Liver (tissue), 9 donors: ENCODE data around the gene PROC. TPM values are rescaled to one million over a fixed set of nuclear protein-coding genes. Genes with fewer than 3 reads are reported as not detected.

Experiments
- DNase-seq: peaks from one replicate; pipeline ENCODE4 v3.0.0-alpha.2; 2017; ENCODE audit warnings: low spot score
- H3K27ac ChIP-seq, 2 donors: one replicate each; pipeline ENCODE4 v1.7.0; 2013; ENCODE audit warnings: inconsistent platforms in 2 of 2, low read length in 2 of 2, control low read depth in 1 of 2, low read depth in 1 of 2, mild to moderate bottlenecking in 1 of 2
- H3K27me3 ChIP-seq, 4 donors: one replicate each; pipeline versions ENCODE4 v1.6.1 to v1.7.0; 2013; ENCODE audit warnings: low read length in 3 of 4, inconsistent platforms in 1 of 4, mild to moderate bottlenecking in 1 of 4, moderate library complexity in 1 of 4; ENCODE audit not compliant: control insufficient read depth in 4 of 4, insufficient read depth in 4 of 4
- H3K36me3 ChIP-seq, 4 donors: one replicate each; pipeline versions ENCODE4 v1.6.1 to v1.7.0; 2013; ENCODE audit warnings: low read length in 3 of 4, mild to moderate bottlenecking in 3 of 4, low read depth in 1 of 4, moderate library complexity in 1 of 4; ENCODE audit not compliant: control insufficient read depth in 4 of 4, insufficient read depth in 3 of 4
- H3K4me1 ChIP-seq, 4 donors: one replicate each; pipeline versions ENCODE4 v1.6.1 to v1.7.0; 2013; ENCODE audit warnings: low read length in 3 of 4, mild to moderate bottlenecking in 3 of 4, moderate library complexity in 1 of 4; ENCODE audit not compliant: control insufficient read depth in 4 of 4, insufficient read depth in 4 of 4
- H3K4me3 ChIP-seq, 3 donors: one replicate each; pipeline versions ENCODE4 v1.6.1 to v1.7.0; 2013; ENCODE audit warnings: low read length in 3 of 3, control low read depth in 1 of 3, low read depth in 1 of 3, mild to moderate bottlenecking in 1 of 3
- H3K9ac ChIP-seq, 2 donors: one replicate each; pipeline ENCODE4 v1.7.0; 2013; ENCODE audit warnings: low read length in 2 of 2, mild to moderate bottlenecking in 2 of 2, moderate library complexity in 2 of 2, control low read depth in 1 of 2, low read depth in 1 of 2
- H3K9me3 ChIP-seq, 4 donors: one replicate each; pipeline versions ENCODE4 v1.6.1 to v1.7.0; 2013; ENCODE audit warnings: low read length in 3 of 4; ENCODE audit not compliant: control insufficient read depth in 4 of 4
- EGR1 ChIP-seq, 2 donors: IDR thresholded peaks; 2 replicates each; pipeline ENCODE4 v1.6.1; 2016 to 2018; ENCODE audit warnings: antibody characterized with exemption in 2 of 2, low read depth in 2 of 2
- HNF4A ChIP-seq, 2 donors: conservative IDR thresholded peaks; 2 replicates each; pipeline ENCODE4 v1.6.1; 2016; ENCODE audit warnings: antibody characterized with exemption in 2 of 2, mild to moderate bottlenecking in 2 of 2
- HNF4G ChIP-seq: IDR thresholded peaks from 2 replicates; pipeline ENCODE4 v1.6.1; 2016; ENCODE audit warnings: antibody characterized with exemption
- JUND ChIP-seq, 2 donors: IDR thresholded peaks; 2 replicates each; pipeline ENCODE4 v1.6.1; 2016; ENCODE audit warnings: antibody characterized with exemption in 2 of 2
- NR2F2 ChIP-seq: IDR thresholded peaks from 2 replicates; pipeline ENCODE4 v1.6.1; 2016; ENCODE audit warnings: antibody characterized with exemption
- SP1 ChIP-seq: IDR thresholded peaks from 2 replicates; pipeline ENCODE4 v1.6.1; 2018; ENCODE audit warnings: antibody characterized with exemption, mild to moderate bottlenecking
- TAF1 ChIP-seq: conservative IDR thresholded peaks from 2 replicates; pipeline ENCODE4 v1.6.1; 2016; ENCODE audit warnings: antibody characterized with exemption, mild to moderate bottlenecking
- YY1 ChIP-seq: IDR thresholded peaks from 2 replicates; pipeline ENCODE4 v1.6.1; 2016; ENCODE audit warnings: antibody characterized with exemption, mild to moderate bottlenecking
- WGBS: extraction: QIAGEN DNeasy Blood & Tissue Kit; methylation state at CpG from one replicate; pipeline ENCODE4 v1.1.7; 2013; 5-methylcytosine and 5-hydroxymethylcytosine counted together
- polyA plus RNA-seq, 2 donors: library from polyadenylated mRNA; stranded (reverse) in 1 of 2; unstranded in 1 of 2; fragments of 200-250 nt in 1 of 2; fragments of >200 nt in 1 of 2; fragmentation: Nextera tagmentation in 1 of 2; extraction: Ambion mirVana in 1 of 2; gene quantifications; one replicate each; pipeline versions ENCODE4 v1.2.1 to v1.2.3, GENCODE V29; 2013 to 2015
- total RNA-seq, 2 donors: library from RNA; depleted of rRNA; stranded (reverse); fragments of >200 nt; gene quantifications; one replicate each; pipeline ENCODE4 v1.2.3, GENCODE V29; 2014
- TF ChIP-seq, protein P1 (sequence below): IDR thresholded peaks from 2 replicates; pipeline ENCODE4 v1.6.1; 2016; ENCODE audit warnings: antibody characterized with exemption, mild to moderate bottlenecking
- TF ChIP-seq, protein P2 (sequence below): fragments of 150-350 bp; IDR thresholded peaks from 2 replicates; pipeline ENCODE4 v1.5.1; 2017; ENCODE audit warnings: improper control_type of control experiment, low read depth, low read length; ENCODE audit not compliant: missing input control
- TF ChIP-seq, protein P3 (sequence below): IDR thresholded peaks from 2 replicates; pipeline ENCODE4 v1.6.1; 2016; ENCODE audit warnings: antibody characterized with exemption
- TF ChIP-seq, protein P4 (sequence below): IDR thresholded peaks from 2 replicates; pipeline ENCODE4 v1.6.1; 2016; ENCODE audit warnings: antibody characterized with exemption
- donor health status: healthy.
- donor health status: healthy.
- donor health status: healthy.
- donor health status: healthy.
- donor health status: healthy.

Gene PROC
- total and polyA plus RNA-seq, 4 donors = 150 to 407 (median 341) TPM

DNA sequence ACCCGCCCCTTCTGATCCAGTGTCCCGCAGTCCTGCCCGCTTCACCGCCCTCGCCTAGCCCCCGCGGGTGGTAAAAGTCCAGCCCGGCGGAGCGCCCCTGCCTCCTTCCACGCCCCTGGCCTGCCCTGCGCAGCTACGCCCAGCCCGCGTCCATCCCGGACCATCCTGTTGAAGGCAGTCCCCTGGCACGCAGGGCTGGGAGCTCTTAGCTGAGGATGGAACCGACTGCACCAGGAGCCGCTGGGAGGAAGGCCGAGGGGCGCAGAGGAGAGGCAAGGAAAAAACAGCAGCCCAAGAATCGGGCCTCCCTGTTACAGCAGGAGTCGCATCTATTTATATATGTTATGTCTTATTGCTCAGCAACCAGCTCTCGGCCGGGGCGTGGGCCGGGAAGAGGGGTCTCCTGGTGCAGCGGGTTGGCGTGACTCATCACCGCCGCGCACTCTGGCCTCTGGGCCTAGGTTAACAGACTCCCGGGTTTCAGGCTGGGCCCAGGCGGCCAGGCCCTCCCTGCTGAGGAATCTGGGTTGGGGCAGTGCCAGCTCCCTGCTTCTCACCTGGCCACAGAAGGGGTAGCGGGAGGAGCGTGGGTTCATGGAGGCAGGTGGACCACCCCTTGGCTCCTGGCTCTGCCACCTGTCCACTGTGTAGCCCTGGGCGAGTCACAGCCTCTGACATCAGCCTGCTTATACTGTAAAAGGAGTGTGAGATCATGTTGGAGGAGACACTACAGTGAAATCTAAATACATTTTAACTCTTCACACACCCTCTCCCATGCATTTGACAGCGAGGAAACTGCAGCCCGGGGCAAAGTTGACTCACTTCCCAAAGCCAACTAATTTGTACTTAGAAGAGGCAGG is 17.1 kb upstream of the PROC start:
- peaks cover 0 to 3% (median 0%) of the 10 kb centered on the region in 4 donors for H3K4me1 ChIP-seq
- WGBS = 80% methylated on average over 39 of the region's 39 CpGs
- no peak overlapping the region for H3K27ac ChIP-seq
- no peak overlapping the region for H3K9ac ChIP-seq
- no peaks in the 10 kb centered on the region for H3K9me3 ChIP-seq
- H3K4me3 ChIP-seq = no peak overlapping the region
- TF ChIP-seq NR2F2 (no peak), SP1 (no peak), JUND (IDR thresholded peaks at IDR 0.05) (no peak), HNF4A (conservative IDR thresholded peaks at IDR 0.05) (no peak), YY1 (no peak), HNF4G (no peak), TAF1 (no peak), EGR1 (IDR thresholded peaks at IDR 0.05; ENCODE audit: low read depth in 2 of 2) (no peak)
- TF ChIP-seq, protein P1, sequence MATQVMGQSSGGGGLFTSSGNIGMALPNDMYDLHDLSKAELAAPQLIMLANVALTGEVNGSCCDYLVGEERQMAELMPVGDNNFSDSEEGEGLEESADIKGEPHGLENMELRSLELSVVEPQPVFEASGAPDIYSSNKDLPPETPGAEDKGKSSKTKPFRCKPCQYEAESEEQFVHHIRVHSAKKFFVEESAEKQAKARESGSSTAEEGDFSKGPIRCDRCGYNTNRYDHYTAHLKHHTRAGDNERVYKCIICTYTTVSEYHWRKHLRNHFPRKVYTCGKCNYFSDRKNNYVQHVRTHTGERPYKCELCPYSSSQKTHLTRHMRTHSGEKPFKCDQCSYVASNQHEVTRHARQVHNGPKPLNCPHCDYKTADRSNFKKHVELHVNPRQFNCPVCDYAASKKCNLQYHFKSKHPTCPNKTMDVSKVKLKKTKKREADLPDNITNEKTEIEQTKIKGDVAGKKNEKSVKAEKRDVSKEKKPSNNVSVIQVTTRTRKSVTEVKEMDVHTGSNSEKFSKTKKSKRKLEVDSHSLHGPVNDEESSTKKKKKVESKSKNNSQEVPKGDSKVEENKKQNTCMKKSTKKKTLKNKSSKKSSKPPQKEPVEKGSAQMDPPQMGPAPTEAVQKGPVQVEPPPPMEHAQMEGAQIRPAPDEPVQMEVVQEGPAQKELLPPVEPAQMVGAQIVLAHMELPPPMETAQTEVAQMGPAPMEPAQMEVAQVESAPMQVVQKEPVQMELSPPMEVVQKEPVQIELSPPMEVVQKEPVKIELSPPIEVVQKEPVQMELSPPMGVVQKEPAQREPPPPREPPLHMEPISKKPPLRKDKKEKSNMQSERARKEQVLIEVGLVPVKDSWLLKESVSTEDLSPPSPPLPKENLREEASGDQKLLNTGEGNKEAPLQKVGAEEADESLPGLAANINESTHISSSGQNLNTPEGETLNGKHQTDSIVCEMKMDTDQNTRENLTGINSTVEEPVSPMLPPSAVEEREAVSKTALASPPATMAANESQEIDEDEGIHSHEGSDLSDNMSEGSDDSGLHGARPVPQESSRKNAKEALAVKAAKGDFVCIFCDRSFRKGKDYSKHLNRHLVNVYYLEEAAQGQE = no peak
- TF ChIP-seq, protein P2, sequence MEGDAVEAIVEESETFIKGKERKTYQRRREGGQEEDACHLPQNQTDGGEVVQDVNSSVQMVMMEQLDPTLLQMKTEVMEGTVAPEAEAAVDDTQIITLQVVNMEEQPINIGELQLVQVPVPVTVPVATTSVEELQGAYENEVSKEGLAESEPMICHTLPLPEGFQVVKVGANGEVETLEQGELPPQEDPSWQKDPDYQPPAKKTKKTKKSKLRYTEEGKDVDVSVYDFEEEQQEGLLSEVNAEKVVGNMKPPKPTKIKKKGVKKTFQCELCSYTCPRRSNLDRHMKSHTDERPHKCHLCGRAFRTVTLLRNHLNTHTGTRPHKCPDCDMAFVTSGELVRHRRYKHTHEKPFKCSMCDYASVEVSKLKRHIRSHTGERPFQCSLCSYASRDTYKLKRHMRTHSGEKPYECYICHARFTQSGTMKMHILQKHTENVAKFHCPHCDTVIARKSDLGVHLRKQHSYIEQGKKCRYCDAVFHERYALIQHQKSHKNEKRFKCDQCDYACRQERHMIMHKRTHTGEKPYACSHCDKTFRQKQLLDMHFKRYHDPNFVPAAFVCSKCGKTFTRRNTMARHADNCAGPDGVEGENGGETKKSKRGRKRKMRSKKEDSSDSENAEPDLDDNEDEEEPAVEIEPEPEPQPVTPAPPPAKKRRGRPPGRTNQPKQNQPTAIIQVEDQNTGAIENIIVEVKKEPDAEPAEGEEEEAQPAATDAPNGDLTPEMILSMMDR = no peak
- TF ChIP-seq, protein P3, sequence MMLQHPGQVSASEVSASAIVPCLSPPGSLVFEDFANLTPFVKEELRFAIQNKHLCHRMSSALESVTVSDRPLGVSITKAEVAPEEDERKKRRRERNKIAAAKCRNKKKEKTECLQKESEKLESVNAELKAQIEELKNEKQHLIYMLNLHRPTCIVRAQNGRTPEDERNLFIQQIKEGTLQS = no peak
- TF ChIP-seq, protein P4, sequence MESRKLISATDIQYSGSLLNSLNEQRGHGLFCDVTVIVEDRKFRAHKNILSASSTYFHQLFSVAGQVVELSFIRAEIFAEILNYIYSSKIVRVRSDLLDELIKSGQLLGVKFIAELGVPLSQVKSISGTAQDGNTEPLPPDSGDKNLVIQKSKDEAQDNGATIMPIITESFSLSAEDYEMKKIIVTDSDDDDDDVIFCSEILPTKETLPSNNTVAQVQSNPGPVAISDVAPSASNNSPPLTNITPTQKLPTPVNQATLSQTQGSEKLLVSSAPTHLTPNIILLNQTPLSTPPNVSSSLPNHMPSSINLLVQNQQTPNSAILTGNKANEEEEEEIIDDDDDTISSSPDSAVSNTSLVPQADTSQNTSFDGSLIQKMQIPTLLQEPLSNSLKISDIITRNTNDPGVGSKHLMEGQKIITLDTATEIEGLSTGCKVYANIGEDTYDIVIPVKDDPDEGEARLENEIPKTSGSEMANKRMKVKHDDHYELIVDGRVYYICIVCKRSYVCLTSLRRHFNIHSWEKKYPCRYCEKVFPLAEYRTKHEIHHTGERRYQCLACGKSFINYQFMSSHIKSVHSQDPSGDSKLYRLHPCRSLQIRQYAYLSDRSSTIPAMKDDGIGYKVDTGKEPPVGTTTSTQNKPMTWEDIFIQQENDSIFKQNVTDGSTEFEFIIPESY = no peak
- no peak for DNase-seq
- H3K36me3 ChIP-seq = no peaks in the 10 kb centered on the region
- H3K27me3 ChIP-seq = no peaks in the 10 kb centered on the region
